ENCODE data around the gene ABCG1. TPM values are rescaled to one million over a fixed set of nuclear protein-coding genes. Genes with fewer than 3 reads are reported as not detected.

Gene ABCG1
- total and polyA plus RNA-seq, 4 donors = 1.6 to 9.7 (median 5.3) TPM

- DNase-seq (ENCODE audit: low spot score) = no peak
- H3K4me1 ChIP-seq (ENCODE audit: control insufficient read depth in 4 of 4, insufficient read depth in 4 of 4, low read length in 3 of 4) = no peaks in the 10 kb centered on the region
Measured at GRCh38 chr21:42251654-42252324, 32.8 kb downstream of the ABCG1 start.

DNA sequence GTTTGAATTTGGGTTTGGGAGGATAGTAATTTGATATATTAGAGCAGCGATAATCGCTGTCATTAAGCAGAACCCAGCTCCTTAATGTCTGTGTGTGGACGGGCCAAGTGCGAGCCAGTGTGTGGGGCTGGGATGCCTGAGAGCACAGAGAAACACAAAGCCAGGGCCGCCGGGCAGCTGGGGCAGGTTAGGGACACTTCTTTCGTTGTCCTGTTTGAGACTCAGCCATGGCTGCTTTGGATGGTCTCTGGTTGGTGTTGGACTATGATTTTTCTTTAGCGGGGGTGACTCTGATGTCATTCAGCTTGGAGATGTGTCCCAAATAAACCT is 33.4 kb downstream of the ABCG1 start:
- Histone ChIP-seq H3K9me3 (ENCODE audit: control insufficient read depth in 4 of 4, low read length in 3 of 4) (no peaks in the 10 kb centered on the region), H3K4me1 (ENCODE audit: control insufficient read depth in 4 of 4, insufficient read depth in 4 of 4, low read length in 3 of 4) (no peaks in the 10 kb centered on the region), H3K4me3 (ENCODE audit: low read depth in 1 of 3, low read length in 3 of 3) (no peak overlapping the region), H3K27me3 (ENCODE audit: control insufficient read depth in 4 of 4, insufficient read depth in 4 of 4, low read length in 3 of 4) (no peaks in the 10 kb centered on the region), H3K36me3 (ENCODE audit: control insufficient read depth in 4 of 4, insufficient read depth in 3 of 4, low read depth in 1 of 4, low read length in 3 of 4) (no peaks in the 10 kb centered on the region), H3K27ac (ENCODE audit: low read depth in 1 of 2, low read length in 2 of 2) (no peak overlapping the region), H3K9ac (ENCODE audit: low read depth in 1 of 2, low read length in 2 of 2) (no peak overlapping the region)
- WGBS = 96% methylated on average over 8 of the region's 8 CpGs
- DNase-seq (ENCODE audit: low spot score) = no peak
- TF ChIP-seq CTCF (IDR thresholded peaks at IDR 0.05; ENCODE audit: low read depth, low read length, missing input control) (no peak), SP1 (IDR thresholded peaks at IDR 0.05) (no peak), EGR1 (IDR thresholded peaks at IDR 0.05; ENCODE audit: low read depth in 2 of 2) (no peak), REST (IDR thresholded peaks at IDR 0.05) (no peak), MAX (IDR thresholded peaks at IDR 0.05) (no peak), RXRA (IDR thresholded peaks at IDR 0.05) (no peak), ZBTB33 (IDR thresholded peaks at IDR 0.05) (no peak), TAF1 (conservative IDR thresholded peaks at IDR 0.05) (no peak), ATF3 (IDR thresholded peaks at IDR 0.05) (no peak), RAD21 (IDR thresholded peaks at IDR 0.05) (no peak), HNF4G (IDR thresholded peaks at IDR 0.05) (no peak), JUND (IDR thresholded peaks at IDR 0.05) (no peak), YY1 (IDR thresholded peaks at IDR 0.05) (no peak), FOXA1 (IDR thresholded peaks at IDR 0.05) (no peak)

More at GRCh38 chr21:42251654-42252324, 32.8 kb downstream of the ABCG1 start:
- no peaks in the 10 kb centered on the region for H3K27me3 ChIP-seq (ENCODE audit: control insufficient read depth in 4 of 4, insufficient read depth in 4 of 4, low read length in 3 of 4)
- no peak overlapping the region for H3K4me3 ChIP-seq (ENCODE audit: low read depth in 1 of 3, low read length in 3 of 3)
- TF ChIP-seq SP1 (IDR thresholded peaks at IDR 0.05) = no peak
- no peak for TF ChIP-seq ATF3 (IDR thresholded peaks at IDR 0.05)
- no peak for TF ChIP-seq REST (IDR thresholded peaks at IDR 0.05)
- TF ChIP-seq YY1 (IDR thresholded peaks at IDR 0.05) = no peak
- TF ChIP-seq TAF1 (conservative IDR thresholded peaks at IDR 0.05) = no peak
- 85% methylated on average over 13 of the region's 13 CpGs for WGBS
- no peaks in the 10 kb centered on the region for H3K36me3 ChIP-seq (ENCODE audit: control insufficient read depth in 4 of 4, insufficient read depth in 3 of 4, low read depth in 1 of 4, low read length in 3 of 4)
- no peaks in the 10 kb centered on the region for H3K9me3 ChIP-seq (ENCODE audit: control insufficient read depth in 4 of 4, low read length in 3 of 4)
- H3K9ac ChIP-seq (ENCODE audit: low read depth in 1 of 2, low read length in 2 of 2) = no peak overlapping the region
- H3K27ac ChIP-seq (ENCODE audit: low read depth in 1 of 2, low read length in 2 of 2) = no peak overlapping the region

Data from liver (tissue), 9 donors.